Subcutaneous adipose tissue (tissue), 4 donors: ENCODE results near the gene PPIL3. TPM values are rescaled to one million over a fixed set of nuclear protein-coding genes. Genes with fewer than 3 reads are reported as not detected.

Experiments
- total RNA-seq, 4 donors: library from RNA; depleted of rRNA; stranded (reverse); fragments of >200 nt; gene quantifications; one replicate each; pipeline ENCODE4 v1.1.0, GENCODE V29; 2016
- TF ChIP-seq, protein P1 (sequence below): fragments of 450-650 bp; IDR thresholded peaks from one replicate; pipeline ENCODE4 v1.5.1; 2016; ENCODE audit warnings: low read depth, mild to moderate bottlenecking, control low read depth, antibody characterized with exemption, moderate library complexity

Gene PPIL3
- total RNA-seq, 4 donors from 2014 or later: 13.6 to 34.6 (median 28.0) TPM

- TF ChIP-seq, protein P1, sequence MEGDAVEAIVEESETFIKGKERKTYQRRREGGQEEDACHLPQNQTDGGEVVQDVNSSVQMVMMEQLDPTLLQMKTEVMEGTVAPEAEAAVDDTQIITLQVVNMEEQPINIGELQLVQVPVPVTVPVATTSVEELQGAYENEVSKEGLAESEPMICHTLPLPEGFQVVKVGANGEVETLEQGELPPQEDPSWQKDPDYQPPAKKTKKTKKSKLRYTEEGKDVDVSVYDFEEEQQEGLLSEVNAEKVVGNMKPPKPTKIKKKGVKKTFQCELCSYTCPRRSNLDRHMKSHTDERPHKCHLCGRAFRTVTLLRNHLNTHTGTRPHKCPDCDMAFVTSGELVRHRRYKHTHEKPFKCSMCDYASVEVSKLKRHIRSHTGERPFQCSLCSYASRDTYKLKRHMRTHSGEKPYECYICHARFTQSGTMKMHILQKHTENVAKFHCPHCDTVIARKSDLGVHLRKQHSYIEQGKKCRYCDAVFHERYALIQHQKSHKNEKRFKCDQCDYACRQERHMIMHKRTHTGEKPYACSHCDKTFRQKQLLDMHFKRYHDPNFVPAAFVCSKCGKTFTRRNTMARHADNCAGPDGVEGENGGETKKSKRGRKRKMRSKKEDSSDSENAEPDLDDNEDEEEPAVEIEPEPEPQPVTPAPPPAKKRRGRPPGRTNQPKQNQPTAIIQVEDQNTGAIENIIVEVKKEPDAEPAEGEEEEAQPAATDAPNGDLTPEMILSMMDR: no peak
Measured at GRCh38 chr2:200852605-200853004, 36.3 kb downstream of the PPIL3 start.

DNA sequence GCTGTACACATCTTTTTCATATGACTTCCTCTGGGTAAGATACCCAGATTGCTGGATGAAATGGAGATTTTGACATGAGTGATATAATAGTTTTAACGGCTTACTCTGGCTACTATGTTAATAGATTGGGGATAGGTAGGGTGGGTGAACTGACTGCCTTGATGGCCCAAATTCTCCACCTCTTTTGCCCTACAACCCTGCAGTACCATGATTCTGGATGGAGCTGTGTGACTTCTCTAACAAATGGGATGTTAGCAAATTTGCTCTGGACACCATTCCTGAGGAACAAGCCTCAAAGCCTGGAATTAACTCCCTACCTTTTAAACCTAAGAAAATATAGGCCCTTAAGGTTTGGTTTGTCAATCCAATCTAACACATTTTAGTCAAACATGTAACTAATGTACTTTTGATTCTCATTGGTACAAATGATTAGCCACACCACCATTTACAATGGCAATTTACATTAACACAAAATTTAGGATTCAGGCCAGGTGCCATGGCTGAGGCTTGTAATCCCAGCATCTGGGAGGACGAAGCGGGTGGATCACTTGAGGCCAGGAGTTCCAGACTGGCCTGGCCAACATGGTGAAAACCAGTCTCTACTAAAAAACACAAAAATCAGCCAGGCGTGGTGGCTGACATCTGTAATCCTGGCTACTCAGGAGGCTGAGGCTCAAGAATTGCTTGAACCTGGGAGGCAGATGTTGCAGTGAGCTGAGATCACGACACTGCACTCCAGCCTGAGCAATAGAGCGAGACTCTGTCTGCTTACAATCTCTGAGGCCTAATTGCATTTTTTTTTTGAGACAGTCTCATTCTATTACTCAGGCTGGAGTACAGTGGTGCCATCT lies 37.3 kb downstream of the PPIL3 start:
- TF ChIP-seq, protein P1: no peak

DNA sequence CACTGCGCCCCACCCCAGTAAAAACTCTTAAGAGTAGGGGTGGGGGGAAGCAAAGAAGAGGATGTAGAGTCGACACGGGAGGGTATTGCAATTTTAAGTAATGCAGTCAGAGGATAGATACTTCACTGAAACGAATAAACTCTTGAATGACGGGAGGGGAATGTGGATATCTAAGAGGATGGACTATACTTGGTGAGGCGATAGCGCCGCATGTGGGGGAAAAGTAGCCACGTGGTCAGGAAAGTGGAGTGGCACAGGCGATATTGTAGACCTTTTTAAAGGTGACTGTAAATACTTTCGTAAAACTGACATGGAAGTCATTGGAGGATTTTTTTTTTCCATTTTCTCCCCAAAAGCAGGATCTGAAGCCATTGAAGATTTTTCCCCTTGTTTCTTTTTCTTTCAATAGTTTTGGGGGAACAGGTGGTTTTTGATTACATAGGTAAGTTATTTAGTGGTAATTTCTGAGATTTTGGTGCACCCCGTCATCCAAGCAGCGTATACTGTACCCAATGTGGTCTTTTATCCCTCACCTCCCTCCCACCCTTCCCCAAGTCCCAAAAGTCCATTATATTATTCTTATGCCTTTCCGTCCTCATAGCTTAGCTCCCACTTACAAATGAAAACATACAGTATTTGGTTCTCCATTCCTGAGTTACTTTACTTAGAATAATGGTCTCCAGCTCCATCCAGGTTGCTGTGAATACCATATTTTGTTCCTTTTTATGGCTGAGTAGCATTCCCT lies 38.2 kb downstream of the PPIL3 start:
- TF ChIP-seq, protein P1: no peak

DNA sequence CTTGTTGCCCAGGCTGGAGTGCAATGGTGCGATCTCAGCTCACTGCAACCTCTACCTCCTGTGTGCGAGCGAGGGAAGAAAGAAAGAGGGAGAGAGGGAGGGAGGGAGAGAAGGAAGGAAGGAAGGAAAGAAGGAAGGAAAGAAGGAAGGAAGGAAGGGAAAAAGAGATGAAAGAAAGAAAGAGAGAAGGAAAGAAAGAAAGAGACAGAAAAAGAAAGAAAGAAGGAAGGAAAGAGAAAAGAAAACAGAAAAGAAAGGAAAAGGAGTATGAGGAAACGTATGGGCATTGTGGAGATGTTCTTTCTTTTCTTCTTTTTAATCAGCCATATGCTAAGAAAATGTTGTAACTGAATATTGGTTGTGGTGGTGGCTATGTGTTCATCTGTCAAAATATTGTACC lies 40.9 kb downstream of the PPIL3 start:
- TF ChIP-seq, protein P1: no peak

GRCh38 chr2:200847269-200847668 lies 41.6 kb downstream of the PPIL3 start:
- TF ChIP-seq, protein P1: no peak

- TF ChIP-seq, protein P1: no peak
Measured at GRCh38 chr2:200845669-200846325, 43.1 kb downstream of the PPIL3 start.

GRCh38 chr2:200845194-200845593 lies 43.7 kb downstream of the PPIL3 start:
- TF ChIP-seq, protein P1: no peak
